ENCODE results near the gene MORN1. TPM values are rescaled to one million over a fixed set of nuclear protein-coding genes. Genes with fewer than 3 reads are reported as not detected.
A peak's percentile ranks its signal among the peaks of the same experiment; 100 is the strongest.

Gene MORN1
- total and polyA plus RNA-seq, 11 donors: 2.2 to 8.2 (median 3.8) TPM

DNA sequence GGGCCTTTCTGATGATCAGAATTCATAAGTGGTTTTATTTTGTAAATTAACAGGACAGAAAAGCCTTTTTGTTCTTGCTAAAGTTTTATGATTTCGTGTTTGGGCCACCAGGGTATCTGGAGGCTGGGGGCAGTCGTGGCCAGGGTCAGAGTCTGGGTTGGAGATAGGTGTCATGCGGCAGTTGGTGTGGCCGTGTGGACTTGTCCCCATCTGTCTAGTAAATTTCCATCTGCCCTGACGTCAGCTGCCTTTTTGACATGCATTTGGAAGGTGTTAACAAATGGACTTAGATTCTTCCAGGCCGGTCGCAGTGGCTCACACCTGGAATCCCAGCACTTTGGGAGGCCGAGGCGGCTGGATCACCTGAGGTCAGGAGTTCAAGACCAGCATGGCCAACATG, 106.4 kb downstream of the MORN1 start:
- H3K4me3 ChIP-seq: no peak overlapping the region
- no peak for TF ChIP-seq POLR2A (IDR thresholded peaks at IDR 0.05)
- TF ChIP-seq, protein P1, sequence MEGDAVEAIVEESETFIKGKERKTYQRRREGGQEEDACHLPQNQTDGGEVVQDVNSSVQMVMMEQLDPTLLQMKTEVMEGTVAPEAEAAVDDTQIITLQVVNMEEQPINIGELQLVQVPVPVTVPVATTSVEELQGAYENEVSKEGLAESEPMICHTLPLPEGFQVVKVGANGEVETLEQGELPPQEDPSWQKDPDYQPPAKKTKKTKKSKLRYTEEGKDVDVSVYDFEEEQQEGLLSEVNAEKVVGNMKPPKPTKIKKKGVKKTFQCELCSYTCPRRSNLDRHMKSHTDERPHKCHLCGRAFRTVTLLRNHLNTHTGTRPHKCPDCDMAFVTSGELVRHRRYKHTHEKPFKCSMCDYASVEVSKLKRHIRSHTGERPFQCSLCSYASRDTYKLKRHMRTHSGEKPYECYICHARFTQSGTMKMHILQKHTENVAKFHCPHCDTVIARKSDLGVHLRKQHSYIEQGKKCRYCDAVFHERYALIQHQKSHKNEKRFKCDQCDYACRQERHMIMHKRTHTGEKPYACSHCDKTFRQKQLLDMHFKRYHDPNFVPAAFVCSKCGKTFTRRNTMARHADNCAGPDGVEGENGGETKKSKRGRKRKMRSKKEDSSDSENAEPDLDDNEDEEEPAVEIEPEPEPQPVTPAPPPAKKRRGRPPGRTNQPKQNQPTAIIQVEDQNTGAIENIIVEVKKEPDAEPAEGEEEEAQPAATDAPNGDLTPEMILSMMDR (IDR thresholded peaks at IDR 0.05): no peak
- WGBS, 4 donors: 81 to 92% (median 89%) methylated on average over 9 of the region's 9 CpGs
- ATAC-seq (peak in 1 of 4 donors; percentile 27), DNase-seq (peak in 3 of 5 donors; percentile 9 to 26 (median 26))
- H3K4me1 ChIP-seq: peaks cover 8 to 65% (median 39%) of the 10 kb centered on the region in 12 donors
- H3K27me3 ChIP-seq: no peaks in the 10 kb centered on the region
- H3K27ac ChIP-seq: no peak overlapping the region
- intact Hi-C loops (cut with DNase I): no loop called here
- H3K36me3 ChIP-seq: peaks cover 0 to 6% (median 0%) of the 10 kb centered on the region in 9 donors
- no peaks in the 10 kb centered on the region for H3K9me3 ChIP-seq

DNA sequence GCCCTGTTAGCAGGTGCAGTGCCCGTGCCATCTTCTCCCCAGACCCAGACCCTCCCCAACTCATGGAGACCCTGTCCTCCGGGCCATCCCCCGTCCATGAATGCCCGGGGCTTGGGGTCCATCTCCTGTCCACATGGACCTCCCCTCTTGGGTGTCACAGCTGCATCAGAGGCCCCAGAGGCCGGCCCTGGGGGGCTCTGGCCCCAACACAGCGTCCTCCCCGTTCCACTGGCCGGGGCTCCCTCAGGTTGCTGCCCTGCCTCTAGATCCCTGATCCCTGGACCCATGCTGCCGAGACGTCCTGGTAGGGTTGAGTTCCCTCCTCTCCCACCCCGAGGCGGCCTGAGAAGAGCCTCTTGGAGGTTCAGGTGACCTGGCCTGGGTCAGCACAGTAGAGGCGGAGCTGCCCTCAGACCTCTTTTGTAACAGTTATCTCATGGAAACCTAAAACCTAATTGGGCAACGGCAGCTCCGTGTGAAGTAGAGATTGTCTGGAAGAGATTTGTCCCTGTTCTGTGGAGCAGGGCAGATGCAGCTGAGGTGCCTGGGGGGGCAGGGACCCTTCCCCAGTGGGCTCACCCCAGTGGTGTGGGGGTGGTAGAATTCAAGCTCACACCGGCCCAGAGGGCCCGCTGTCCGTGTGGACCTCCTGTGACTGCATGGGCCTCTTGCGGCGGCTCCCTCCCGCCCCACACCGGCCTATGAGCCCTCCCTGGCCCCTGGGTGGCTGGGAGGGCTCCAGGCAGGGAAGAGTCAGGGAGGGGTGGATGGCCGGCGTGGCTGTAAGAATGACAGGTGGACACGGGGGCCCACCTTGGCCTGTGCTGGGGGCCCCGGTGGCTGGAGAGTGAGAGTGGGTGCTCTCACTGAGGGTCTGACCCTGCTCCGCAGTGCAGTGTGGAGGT, 107.1 kb downstream of the MORN1 start:
- intact Hi-C loops (cut with DNase I): no loop called here
- no peak overlapping the region for H3K4me3 ChIP-seq
- no peak for TF ChIP-seq POLR2A (IDR thresholded peaks at IDR 0.05)
- TF ChIP-seq, protein P1 (IDR thresholded peaks at IDR 0.05): no peak
- peaks cover 0 to 6% (median 0%) of the 10 kb centered on the region in 9 donors for H3K36me3 ChIP-seq
- ATAC-seq (peak in 2 of 4 donors; percentile 7 to 23), DNase-seq (peak in 3 of 5 donors; percentile 21 to 57 (median 22))
- H3K27ac ChIP-seq: peak overlapping the region in 1 of 12 donors; percentile 37
- 70 to 84% (median 83%) methylated on average over 15 to 27 of the region's 27 CpGs for WGBS, 4 donors
- no peaks in the 10 kb centered on the region for H3K9me3 ChIP-seq
- H3K27me3 ChIP-seq: no peaks in the 10 kb centered on the region
- H3K4me1 ChIP-seq: peaks cover 9 to 65% (median 39%) of the 10 kb centered on the region in 12 donors

DNA sequence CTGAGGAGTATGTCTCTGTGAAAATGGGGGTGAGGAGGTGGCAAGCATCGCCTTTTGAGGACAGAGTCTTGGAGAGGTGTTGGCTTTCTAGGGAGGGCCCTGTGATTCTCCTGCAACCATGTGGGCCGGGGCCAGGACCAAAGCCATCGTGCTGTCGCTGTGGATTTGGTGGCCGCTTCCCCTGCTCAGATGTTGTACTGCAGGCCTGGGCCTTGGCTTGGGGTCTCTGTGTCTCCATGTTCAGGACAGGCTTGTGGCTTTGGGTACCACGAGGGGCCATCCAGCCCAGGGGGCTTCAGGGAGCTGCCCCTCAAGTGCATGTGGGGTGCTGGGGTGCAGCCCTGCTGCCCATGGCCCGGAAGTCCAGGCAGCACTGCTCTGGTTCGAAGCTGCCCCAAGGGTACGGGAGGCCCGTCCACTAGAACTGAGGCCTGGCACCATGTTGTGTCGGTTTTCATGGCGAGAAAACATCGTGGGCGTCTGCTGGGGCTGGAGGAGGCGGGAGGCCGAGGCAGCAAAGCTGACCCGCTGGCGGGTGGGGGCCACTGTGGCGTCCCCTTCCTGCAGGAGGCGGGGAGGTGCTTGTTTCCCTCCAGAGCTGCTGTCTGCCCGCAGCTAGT, 107.9 kb downstream of the MORN1 start:
- 77 to 90% (median 86%) methylated on average over 15 to 21 of the region's 21 CpGs for WGBS, 4 donors
- DNase-seq: peak in 2 of 5 donors; percentile 25 to 49
- peaks cover 10 to 65% (median 39%) of the 10 kb centered on the region in 12 donors for H3K4me1 ChIP-seq
- ATAC-seq: no peak
- H3K36me3 ChIP-seq: peaks cover 0 to 6% (median 0%) of the 10 kb centered on the region in 9 donors
- no peak overlapping the region for H3K4me3 ChIP-seq
- no peak overlapping the region for H3K27ac ChIP-seq
- no peaks in the 10 kb centered on the region for H3K9me3 ChIP-seq
- intact Hi-C loops (cut with DNase I): no loop called here
- no peaks in the 10 kb centered on the region for H3K27me3 ChIP-seq
- TF ChIP-seq, protein P1 (IDR thresholded peaks at IDR 0.05): no peak
- no peak for TF ChIP-seq POLR2A (IDR thresholded peaks at IDR 0.05)
